GM12801 (cell line): ENCODE measurements around the gene RFPL2.

ENCODE experiments used
- CTCF ChIP-seq: IDR thresholded peaks from one replicate; pipeline ENCODE4 v1.5.1; 2011; ENCODE audit warnings: control low read depth; ENCODE audit not compliant: insufficient read length; ENCODE audit errors: extremely low read depth

RFPL2 gene

GRCh38 chr22:32175115-32175514, 29.8 kb downstream of the RFPL2 start:
- TF ChIP-seq CTCF, result no peak

- TF ChIP-seq CTCF, result no peak
Measured at GRCh38 chr22:32165681-32166080, 39.2 kb downstream of the RFPL2 start.

GRCh38 chr22:32164075-32164860, 40.6 kb downstream of the RFPL2 start:
- TF ChIP-seq CTCF, result no peak

GRCh38 chr22:32158712-32159533, 46.0 kb downstream of the RFPL2 start, which contains the start of gene C22orf42:
TSS of gene C22orf42 (minus strand) at chr22:32159303. CDS start at chr22:32159215, 88 bp downstream.
- TF ChIP-seq CTCF, result no peak

- TF ChIP-seq CTCF, result no peak
Measured at GRCh38 chr22:32144496-32145274, 60.2 kb downstream of the RFPL2 start.

- TF ChIP-seq CTCF, result no peak
Measured at GRCh38 chr22:32142600-32142999, 62.3 kb downstream of the RFPL2 start.
